ENCODE data around the gene TXNRD1. TPM values are rescaled to one million over a fixed set of nuclear protein-coding genes. Genes with fewer than 3 reads are reported as not detected.

TXNRD1 gene
- total RNA-seq, 1 donor from 2014 or later, result 93.3 TPM

GRCh38 chr12:104226672-104227071 is 11.1 kb downstream of the TXNRD1 start:
- H3K27me3 Mint-ChIP-seq (ENCODE audit: insufficient read depth), result peaks cover 7% of the 10 kb centered on the region
- intact Hi-C loops (cut with micrococcal nuclease), result no loop called here
- H3K36me3 Mint-ChIP-seq (ENCODE audit: low read depth), result peaks cover 2% of the 10 kb centered on the region
- H3K9me3 Mint-ChIP-seq, result peaks cover 8% of the 10 kb centered on the region
- no peak overlapping the region for H3K4me3 Mint-ChIP-seq
- no peak for DNase-seq (ENCODE audit: low spot score)
- peaks cover 13% of the 10 kb centered on the region for H3K4me1 Mint-ChIP-seq (ENCODE audit: low read depth)
- H3K27ac Mint-ChIP-seq, result no peak overlapping the region

DNA sequence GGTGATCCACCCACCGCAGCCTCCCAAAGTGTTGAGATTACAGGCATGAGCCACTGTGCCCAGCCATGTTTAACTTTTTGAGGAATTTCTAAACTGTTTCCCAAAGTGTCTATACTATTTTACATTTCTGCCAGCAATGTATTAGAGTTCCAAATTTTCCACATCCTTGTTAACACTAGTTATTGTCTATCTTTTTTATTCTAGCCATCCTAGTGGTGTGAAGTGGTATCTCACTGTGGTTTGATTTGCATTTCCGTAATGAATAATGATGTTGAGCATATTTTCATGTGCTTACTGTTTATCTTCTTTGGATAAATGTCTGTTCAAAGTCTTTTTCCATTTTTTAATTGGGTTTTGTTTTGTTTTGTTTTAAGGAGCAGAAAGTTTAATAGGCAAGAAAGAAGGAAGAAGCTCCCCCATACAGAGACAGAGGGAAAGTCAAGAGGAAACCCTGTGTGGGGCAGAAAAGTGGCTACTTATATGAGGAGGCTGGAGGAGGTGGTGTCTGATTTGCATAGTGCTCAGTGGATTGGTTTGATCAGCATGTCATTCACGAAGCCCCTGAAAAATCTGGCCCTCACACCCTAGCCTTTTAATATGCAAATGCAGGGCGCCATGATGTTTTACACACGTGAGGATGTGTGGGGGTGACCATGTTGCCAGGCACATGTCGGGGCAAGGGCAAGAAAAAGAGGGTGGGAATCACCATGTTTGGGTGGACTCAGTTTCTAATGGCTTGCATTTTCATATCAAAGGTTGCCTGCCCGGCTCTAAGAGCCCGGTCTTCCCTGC is 14.9 kb downstream of the TXNRD1 start:
- peaks cover 27% of the 10 kb centered on the region for H3K9me3 Mint-ChIP-seq
- no peaks in the 10 kb centered on the region for H3K4me1 Mint-ChIP-seq (ENCODE audit: low read depth)
- intact Hi-C loops (cut with micrococcal nuclease), result no loop called here
- peaks cover 2% of the 10 kb centered on the region for H3K27me3 Mint-ChIP-seq (ENCODE audit: insufficient read depth)
- peaks cover 4% of the 10 kb centered on the region for H3K36me3 Mint-ChIP-seq (ENCODE audit: low read depth)
- no peak overlapping the region for H3K27ac Mint-ChIP-seq
- no peak for DNase-seq (ENCODE audit: low spot score)
- H3K4me3 Mint-ChIP-seq, result no peak overlapping the region

GRCh38 chr12:104232609-104233280 is 17.2 kb downstream of the TXNRD1 start:
- H3K27ac Mint-ChIP-seq, result no peak overlapping the region
- H3K27me3 Mint-ChIP-seq (ENCODE audit: insufficient read depth), result no peaks in the 10 kb centered on the region
- H3K36me3 Mint-ChIP-seq (ENCODE audit: low read depth), result peaks cover 2% of the 10 kb centered on the region
- no peak overlapping the region for H3K4me3 Mint-ChIP-seq
- no peaks in the 10 kb centered on the region for H3K4me1 Mint-ChIP-seq (ENCODE audit: low read depth)
- H3K9me3 Mint-ChIP-seq, result peaks cover 38% of the 10 kb centered on the region
- intact Hi-C loops (cut with micrococcal nuclease), result no loop called here
- no peak for DNase-seq (ENCODE audit: low spot score)

GRCh38 chr12:104234926-104235499 is 19.4 kb downstream of the TXNRD1 start:
- Mint-ChIP-seq H3K4me3 (no peak overlapping the region), H3K27ac (no peak overlapping the region), H3K36me3 (ENCODE audit: low read depth) (peaks cover 2% of the 10 kb centered on the region), H3K27me3 (ENCODE audit: insufficient read depth) (no peaks in the 10 kb centered on the region), H3K9me3 (peaks cover 38% of the 10 kb centered on the region), H3K4me1 (ENCODE audit: low read depth) (no peaks in the 10 kb centered on the region)
- intact Hi-C loops (cut with micrococcal nuclease), result no loop called here
- no peak for DNase-seq (ENCODE audit: low spot score)

- Mint-ChIP-seq H3K4me3 (no peak overlapping the region), H3K27ac (no peak overlapping the region), H3K4me1 (ENCODE audit: low read depth) (no peaks in the 10 kb centered on the region), H3K36me3 (ENCODE audit: low read depth) (peaks cover 2% of the 10 kb centered on the region), H3K9me3 (peaks cover 24% of the 10 kb centered on the region), H3K27me3 (ENCODE audit: insufficient read depth) (no peaks in the 10 kb centered on the region)
- DNase-seq (ENCODE audit: low spot score), result no peak
- intact Hi-C loops (cut with micrococcal nuclease), result no loop called here
Observed at GRCh38 chr12:104237930-104238329, 22.4 kb downstream of the TXNRD1 start.

DNA sequence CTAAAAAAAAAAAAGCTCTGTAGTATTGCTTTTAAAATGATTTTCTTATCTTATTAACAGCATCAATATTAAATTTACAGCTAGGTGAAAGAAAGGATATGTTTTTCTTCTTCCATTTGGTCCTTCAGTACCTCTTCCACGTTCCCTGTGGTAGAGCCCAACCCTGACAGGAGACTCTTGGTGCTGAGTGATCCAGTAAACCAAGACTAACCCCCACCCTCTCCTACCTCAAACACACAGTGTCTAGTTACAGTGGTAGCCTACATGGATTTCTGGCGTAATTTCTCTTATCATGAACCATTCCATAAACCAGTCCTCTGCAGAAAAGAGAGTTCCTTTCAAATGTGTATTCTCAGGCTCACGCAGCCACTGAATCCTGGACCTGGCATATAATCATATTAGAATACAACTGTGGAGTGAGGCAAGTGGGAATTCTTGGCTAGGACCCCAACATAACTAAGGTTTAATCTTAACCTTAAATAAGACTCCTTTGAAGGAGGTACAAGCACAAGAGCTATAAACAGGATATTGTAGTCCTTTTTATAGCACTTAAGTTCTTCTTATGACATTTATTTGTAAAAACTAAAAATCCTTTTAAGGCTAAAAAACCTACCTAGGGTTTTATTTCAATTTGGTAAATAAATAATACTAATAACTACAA is 27.1 kb downstream of the TXNRD1 start:
- Mint-ChIP-seq H3K36me3 (ENCODE audit: low read depth) (no peaks in the 10 kb centered on the region), H3K4me1 (ENCODE audit: low read depth) (no peaks in the 10 kb centered on the region), H3K27ac (no peak overlapping the region), H3K9me3 (no peaks in the 10 kb centered on the region), H3K27me3 (ENCODE audit: insufficient read depth) (peaks cover 4% of the 10 kb centered on the region), H3K4me3 (no peak overlapping the region)
- intact Hi-C loops (cut with micrococcal nuclease), result no loop called here
- no peak for DNase-seq (ENCODE audit: low spot score)

- no peak for DNase-seq (ENCODE audit: low spot score)
- intact Hi-C loops (cut with micrococcal nuclease), result no loop called here
- Mint-ChIP-seq H3K4me1 (ENCODE audit: low read depth) (no peaks in the 10 kb centered on the region), H3K36me3 (ENCODE audit: low read depth) (no peaks in the 10 kb centered on the region), H3K9me3 (no peaks in the 10 kb centered on the region), H3K27me3 (ENCODE audit: insufficient read depth) (peaks cover 4% of the 10 kb centered on the region), H3K4me3 (no peak overlapping the region), H3K27ac (no peak overlapping the region)
Observed at GRCh38 chr12:104243551-104243950, 28.0 kb downstream of the TXNRD1 start.

GRCh38 chr12:104243971-104244370 is 28.4 kb downstream of the TXNRD1 start:
- Mint-ChIP-seq H3K27ac (no peak overlapping the region), H3K4me1 (ENCODE audit: low read depth) (no peaks in the 10 kb centered on the region), H3K9me3 (no peaks in the 10 kb centered on the region), H3K36me3 (ENCODE audit: low read depth) (no peaks in the 10 kb centered on the region), H3K4me3 (no peak overlapping the region), H3K27me3 (ENCODE audit: insufficient read depth) (peaks cover 4% of the 10 kb centered on the region)
- intact Hi-C loops (cut with micrococcal nuclease), result no loop called here
- no peak for DNase-seq (ENCODE audit: low spot score)

DNA sequence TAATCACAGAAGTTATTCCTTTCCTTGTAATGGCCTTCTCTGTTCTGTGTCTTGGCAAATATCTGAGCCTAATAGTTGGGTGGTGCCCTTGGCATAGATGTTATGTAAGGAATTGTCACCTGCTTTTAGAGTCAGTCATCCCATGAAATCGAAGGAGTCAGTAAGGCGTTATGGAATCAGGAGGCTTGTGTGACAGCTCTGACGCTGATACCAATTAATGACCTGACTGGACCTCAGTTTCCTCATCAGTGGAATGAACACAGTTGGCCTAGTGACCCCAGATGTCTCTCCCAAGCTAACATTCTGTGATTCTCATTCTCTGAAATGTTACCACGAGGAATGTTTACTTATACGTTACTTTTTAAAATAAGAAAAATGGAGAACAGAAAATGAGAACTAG is 32.1 kb downstream of the TXNRD1 start:
- intact Hi-C loops (cut with micrococcal nuclease), result no loop called here
- Mint-ChIP-seq H3K4me1 (ENCODE audit: low read depth) (no peaks in the 10 kb centered on the region), H3K4me3 (no peak overlapping the region)

DNA sequence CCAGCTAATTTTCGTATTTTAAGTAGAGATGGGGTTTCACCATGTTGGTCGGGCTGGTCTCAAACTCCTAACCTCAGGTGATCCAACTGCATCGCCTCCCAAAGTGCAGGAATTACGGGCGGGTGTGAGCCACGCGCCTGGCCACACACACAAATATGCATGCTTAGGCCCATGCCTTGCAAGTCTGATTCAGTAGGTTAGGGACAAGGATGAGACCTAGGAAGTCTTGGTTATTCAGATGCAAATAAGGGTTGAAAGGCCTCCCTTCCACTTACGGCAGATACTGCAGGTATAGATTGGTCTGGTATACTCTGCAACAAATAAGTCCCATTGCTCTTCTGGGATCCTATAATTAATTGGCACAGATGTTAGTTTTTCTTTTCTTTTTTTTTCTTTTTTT is 32.9 kb downstream of the TXNRD1 start:
- Mint-ChIP-seq H3K27me3 (ENCODE audit: insufficient read depth) (peaks cover 4% of the 10 kb centered on the region), H3K4me3 (no peak overlapping the region), H3K9me3 (no peaks in the 10 kb centered on the region), H3K36me3 (ENCODE audit: low read depth) (no peaks in the 10 kb centered on the region), H3K27ac (no peak overlapping the region), H3K4me1 (ENCODE audit: low read depth) (no peaks in the 10 kb centered on the region)
- no peak for DNase-seq (ENCODE audit: low spot score)
- intact Hi-C loops (cut with micrococcal nuclease), result no loop called here

More for the DNA sequence above, 32.1 kb downstream of the TXNRD1 start:
- Mint-ChIP-seq H3K9me3 (no peaks in the 10 kb centered on the region), H3K27ac (no peak overlapping the region), H3K36me3 (ENCODE audit: low read depth) (no peaks in the 10 kb centered on the region), H3K27me3 (ENCODE audit: insufficient read depth) (peaks cover 4% of the 10 kb centered on the region)
- no peak for DNase-seq (ENCODE audit: low spot score)

- H3K27me3 Mint-ChIP-seq (ENCODE audit: insufficient read depth), result peaks cover under 1% of the 10 kb centered on the region
Observed at GRCh38 chr12:104249017-104249416, 33.4 kb downstream of the TXNRD1 start.

GRCh38 chr12:104249898-104250297 is 34.3 kb downstream of the TXNRD1 start:
- Mint-ChIP-seq H3K4me1 (ENCODE audit: low read depth) (no peaks in the 10 kb centered on the region), H3K9me3 (no peaks in the 10 kb centered on the region), H3K27ac (no peak overlapping the region), H3K27me3 (ENCODE audit: insufficient read depth) (no peaks in the 10 kb centered on the region), H3K36me3 (ENCODE audit: low read depth) (no peaks in the 10 kb centered on the region), H3K4me3 (no peak overlapping the region)
- no peak for DNase-seq (ENCODE audit: low spot score)
- intact Hi-C loops (cut with micrococcal nuclease), result no loop called here

More at GRCh38 chr12:104249017-104249416, 33.4 kb downstream of the TXNRD1 start:
- no peak overlapping the region for H3K4me3 Mint-ChIP-seq
- no peaks in the 10 kb centered on the region for H3K9me3 Mint-ChIP-seq
- no peaks in the 10 kb centered on the region for H3K4me1 Mint-ChIP-seq (ENCODE audit: low read depth)
- H3K27ac Mint-ChIP-seq, result no peak overlapping the region
- H3K36me3 Mint-ChIP-seq (ENCODE audit: low read depth), result no peaks in the 10 kb centered on the region
- DNase-seq (ENCODE audit: low spot score), result no peak
- intact Hi-C loops (cut with micrococcal nuclease), result no loop called here

Measured in activated T-helper 1 cell treated with anti-CD3 and anti-CD28 coated beads, Interleukin-12 subunit alpha, Interleukin-12 subunit beta, Interleukin-2, Interleukin-4 antibody, amounts not matched to agents 30 ng/mL and 10 ng/mL and 1 ng/mL, durations not matched to agents 14 hours and 24 hours and 36 hours (primary cell).